ENCODE data around the gene TMEM253. TPM values are rescaled to one million over a fixed set of nuclear protein-coding genes. Genes with fewer than 3 reads are reported as not detected.

TMEM253 gene
- total and polyA plus RNA-seq, 4 donors: 0.14 to 0.25 (median 0.19) TPM; not detected in 1

DNA sequence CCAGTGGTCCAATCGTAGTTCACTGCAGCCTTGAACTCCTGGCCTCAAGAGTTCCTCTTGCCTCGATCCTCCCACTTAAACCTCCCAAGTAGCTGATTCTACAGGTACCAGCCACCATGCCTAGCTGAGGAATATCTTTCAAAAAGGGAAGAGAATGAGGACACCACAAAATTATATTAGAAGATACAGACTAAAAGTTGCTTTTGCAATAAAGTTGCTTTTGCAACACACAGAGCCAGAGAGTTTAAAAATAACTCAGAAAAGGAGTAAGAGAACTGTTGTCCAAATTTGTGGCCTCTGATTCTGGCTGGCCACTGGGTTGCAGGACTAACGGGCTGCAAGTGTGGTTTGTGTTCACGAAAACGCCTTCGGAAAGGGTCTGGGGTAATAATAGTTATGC is 19.8 kb downstream of the TMEM253 start:
- Histone ChIP-seq H3K27me3 (ENCODE audit: control insufficient read depth in 4 of 4, insufficient read depth in 4 of 4, low read length in 3 of 4) (no peaks in the 10 kb centered on the region), H3K27ac (ENCODE audit: low read depth in 1 of 2, low read length in 2 of 2) (no peak overlapping the region), H3K4me1 (ENCODE audit: control insufficient read depth in 4 of 4, insufficient read depth in 4 of 4, low read length in 3 of 4) (no peaks in the 10 kb centered on the region), H3K4me3 (ENCODE audit: low read depth in 1 of 3, low read length in 3 of 3) (no peak overlapping the region), H3K36me3 (ENCODE audit: control insufficient read depth in 4 of 4, insufficient read depth in 3 of 4, low read depth in 1 of 4, low read length in 3 of 4) (no peaks in the 10 kb centered on the region), H3K9ac (ENCODE audit: low read depth in 1 of 2, low read length in 2 of 2) (no peak overlapping the region), H3K9me3 (ENCODE audit: control insufficient read depth in 4 of 4, low read length in 3 of 4) (peaks cover 0 to 3% (median 0%) of the 10 kb centered on the region in 4 donors)
- TF ChIP-seq YY1 (IDR thresholded peaks at IDR 0.05): no peak
- TF ChIP-seq, protein P1, sequence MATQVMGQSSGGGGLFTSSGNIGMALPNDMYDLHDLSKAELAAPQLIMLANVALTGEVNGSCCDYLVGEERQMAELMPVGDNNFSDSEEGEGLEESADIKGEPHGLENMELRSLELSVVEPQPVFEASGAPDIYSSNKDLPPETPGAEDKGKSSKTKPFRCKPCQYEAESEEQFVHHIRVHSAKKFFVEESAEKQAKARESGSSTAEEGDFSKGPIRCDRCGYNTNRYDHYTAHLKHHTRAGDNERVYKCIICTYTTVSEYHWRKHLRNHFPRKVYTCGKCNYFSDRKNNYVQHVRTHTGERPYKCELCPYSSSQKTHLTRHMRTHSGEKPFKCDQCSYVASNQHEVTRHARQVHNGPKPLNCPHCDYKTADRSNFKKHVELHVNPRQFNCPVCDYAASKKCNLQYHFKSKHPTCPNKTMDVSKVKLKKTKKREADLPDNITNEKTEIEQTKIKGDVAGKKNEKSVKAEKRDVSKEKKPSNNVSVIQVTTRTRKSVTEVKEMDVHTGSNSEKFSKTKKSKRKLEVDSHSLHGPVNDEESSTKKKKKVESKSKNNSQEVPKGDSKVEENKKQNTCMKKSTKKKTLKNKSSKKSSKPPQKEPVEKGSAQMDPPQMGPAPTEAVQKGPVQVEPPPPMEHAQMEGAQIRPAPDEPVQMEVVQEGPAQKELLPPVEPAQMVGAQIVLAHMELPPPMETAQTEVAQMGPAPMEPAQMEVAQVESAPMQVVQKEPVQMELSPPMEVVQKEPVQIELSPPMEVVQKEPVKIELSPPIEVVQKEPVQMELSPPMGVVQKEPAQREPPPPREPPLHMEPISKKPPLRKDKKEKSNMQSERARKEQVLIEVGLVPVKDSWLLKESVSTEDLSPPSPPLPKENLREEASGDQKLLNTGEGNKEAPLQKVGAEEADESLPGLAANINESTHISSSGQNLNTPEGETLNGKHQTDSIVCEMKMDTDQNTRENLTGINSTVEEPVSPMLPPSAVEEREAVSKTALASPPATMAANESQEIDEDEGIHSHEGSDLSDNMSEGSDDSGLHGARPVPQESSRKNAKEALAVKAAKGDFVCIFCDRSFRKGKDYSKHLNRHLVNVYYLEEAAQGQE (IDR thresholded peaks at IDR 0.05): no peak
- TF ChIP-seq RAD21 (IDR thresholded peaks at IDR 0.05): no peak
- TF ChIP-seq EGR1 (IDR thresholded peaks at IDR 0.05; ENCODE audit: low read depth in 2 of 2): no peak
- TF ChIP-seq FOXA2 (IDR thresholded peaks at IDR 0.05): no peak
- TF ChIP-seq GABPA (IDR thresholded peaks at IDR 0.05 in 1 of 2, conservative IDR thresholded peaks at IDR 0.05 in 1 of 2): no peak
- TF ChIP-seq, protein P2, sequence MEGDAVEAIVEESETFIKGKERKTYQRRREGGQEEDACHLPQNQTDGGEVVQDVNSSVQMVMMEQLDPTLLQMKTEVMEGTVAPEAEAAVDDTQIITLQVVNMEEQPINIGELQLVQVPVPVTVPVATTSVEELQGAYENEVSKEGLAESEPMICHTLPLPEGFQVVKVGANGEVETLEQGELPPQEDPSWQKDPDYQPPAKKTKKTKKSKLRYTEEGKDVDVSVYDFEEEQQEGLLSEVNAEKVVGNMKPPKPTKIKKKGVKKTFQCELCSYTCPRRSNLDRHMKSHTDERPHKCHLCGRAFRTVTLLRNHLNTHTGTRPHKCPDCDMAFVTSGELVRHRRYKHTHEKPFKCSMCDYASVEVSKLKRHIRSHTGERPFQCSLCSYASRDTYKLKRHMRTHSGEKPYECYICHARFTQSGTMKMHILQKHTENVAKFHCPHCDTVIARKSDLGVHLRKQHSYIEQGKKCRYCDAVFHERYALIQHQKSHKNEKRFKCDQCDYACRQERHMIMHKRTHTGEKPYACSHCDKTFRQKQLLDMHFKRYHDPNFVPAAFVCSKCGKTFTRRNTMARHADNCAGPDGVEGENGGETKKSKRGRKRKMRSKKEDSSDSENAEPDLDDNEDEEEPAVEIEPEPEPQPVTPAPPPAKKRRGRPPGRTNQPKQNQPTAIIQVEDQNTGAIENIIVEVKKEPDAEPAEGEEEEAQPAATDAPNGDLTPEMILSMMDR (IDR thresholded peaks at IDR 0.05; ENCODE audit: low read depth, low read length, missing input control): no peak
- no peak for TF ChIP-seq JUND (IDR thresholded peaks at IDR 0.05)
- TF ChIP-seq, protein P3, sequence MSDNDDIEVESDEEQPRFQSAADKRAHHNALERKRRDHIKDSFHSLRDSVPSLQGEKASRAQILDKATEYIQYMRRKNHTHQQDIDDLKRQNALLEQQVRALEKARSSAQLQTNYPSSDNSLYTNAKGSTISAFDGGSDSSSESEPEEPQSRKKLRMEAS (IDR thresholded peaks at IDR 0.05): no peak
- TF ChIP-seq, protein P4, sequence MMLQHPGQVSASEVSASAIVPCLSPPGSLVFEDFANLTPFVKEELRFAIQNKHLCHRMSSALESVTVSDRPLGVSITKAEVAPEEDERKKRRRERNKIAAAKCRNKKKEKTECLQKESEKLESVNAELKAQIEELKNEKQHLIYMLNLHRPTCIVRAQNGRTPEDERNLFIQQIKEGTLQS (IDR thresholded peaks at IDR 0.05): no peak
- no peak for TF ChIP-seq FOXA1 (IDR thresholded peaks at IDR 0.05)
- no peak for TF ChIP-seq TAF1 (conservative IDR thresholded peaks at IDR 0.05)
- no peak for TF ChIP-seq SP1 (IDR thresholded peaks at IDR 0.05)
- no peak for DNase-seq (ENCODE audit: low spot score)
- WGBS: 71% methylated on average over 6 of the region's 6 CpGs

DNA sequence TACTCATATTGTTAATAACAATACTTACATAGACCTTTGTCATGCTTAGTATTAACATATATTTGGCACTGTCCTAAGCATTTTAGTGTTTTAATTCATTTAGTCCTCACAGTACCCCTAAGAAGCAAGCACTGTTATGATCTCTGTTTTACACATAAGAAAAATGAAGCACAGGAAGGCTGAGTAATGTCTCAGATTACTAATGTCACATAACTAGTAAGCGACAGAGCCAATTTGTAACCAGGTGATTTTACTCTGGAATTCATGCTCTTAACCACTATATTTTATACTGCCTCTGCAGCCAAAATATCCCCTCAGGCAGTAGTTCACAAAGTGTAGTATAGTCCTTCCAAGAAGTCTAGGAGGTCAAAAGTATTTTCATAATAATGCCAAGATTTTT is 20.3 kb downstream of the TMEM253 start:
- Histone ChIP-seq H3K27me3 (ENCODE audit: control insufficient read depth in 4 of 4, insufficient read depth in 4 of 4, low read length in 3 of 4) (no peaks in the 10 kb centered on the region), H3K4me3 (ENCODE audit: low read depth in 1 of 3, low read length in 3 of 3) (no peak overlapping the region), H3K27ac (ENCODE audit: low read depth in 1 of 2, low read length in 2 of 2) (no peak overlapping the region), H3K4me1 (ENCODE audit: control insufficient read depth in 4 of 4, insufficient read depth in 4 of 4, low read length in 3 of 4) (no peaks in the 10 kb centered on the region), H3K9ac (ENCODE audit: low read depth in 1 of 2, low read length in 2 of 2) (no peak overlapping the region), H3K36me3 (ENCODE audit: control insufficient read depth in 4 of 4, insufficient read depth in 3 of 4, low read depth in 1 of 4, low read length in 3 of 4) (no peaks in the 10 kb centered on the region), H3K9me3 (ENCODE audit: control insufficient read depth in 4 of 4, low read length in 3 of 4) (peaks cover 0 to 6% (median 0%) of the 10 kb centered on the region in 4 donors)
- 92% methylated on average over 1 of the region's 1 CpG for WGBS
- no peak for DNase-seq (ENCODE audit: low spot score)
- TF ChIP-seq FOXA1 (IDR thresholded peaks at IDR 0.05) (no peak), RXRA (IDR thresholded peaks at IDR 0.05) (no peak), YY1 (IDR thresholded peaks at IDR 0.05) (no peak), TAF1 (conservative IDR thresholded peaks at IDR 0.05) (no peak), JUND (IDR thresholded peaks at IDR 0.05) (no peak), GABPA (IDR thresholded peaks at IDR 0.05 in 1 of 2, conservative IDR thresholded peaks at IDR 0.05 in 1 of 2) (no peak), HNF4G (IDR thresholded peaks at IDR 0.05) (no peak), NR2F2 (IDR thresholded peaks at IDR 0.05) (no peak), SP1 (IDR thresholded peaks at IDR 0.05) (no peak), RAD21 (IDR thresholded peaks at IDR 0.05) (no peak)
- TF ChIP-seq, protein P3 (IDR thresholded peaks at IDR 0.05): no peak
- TF ChIP-seq, protein P5, sequence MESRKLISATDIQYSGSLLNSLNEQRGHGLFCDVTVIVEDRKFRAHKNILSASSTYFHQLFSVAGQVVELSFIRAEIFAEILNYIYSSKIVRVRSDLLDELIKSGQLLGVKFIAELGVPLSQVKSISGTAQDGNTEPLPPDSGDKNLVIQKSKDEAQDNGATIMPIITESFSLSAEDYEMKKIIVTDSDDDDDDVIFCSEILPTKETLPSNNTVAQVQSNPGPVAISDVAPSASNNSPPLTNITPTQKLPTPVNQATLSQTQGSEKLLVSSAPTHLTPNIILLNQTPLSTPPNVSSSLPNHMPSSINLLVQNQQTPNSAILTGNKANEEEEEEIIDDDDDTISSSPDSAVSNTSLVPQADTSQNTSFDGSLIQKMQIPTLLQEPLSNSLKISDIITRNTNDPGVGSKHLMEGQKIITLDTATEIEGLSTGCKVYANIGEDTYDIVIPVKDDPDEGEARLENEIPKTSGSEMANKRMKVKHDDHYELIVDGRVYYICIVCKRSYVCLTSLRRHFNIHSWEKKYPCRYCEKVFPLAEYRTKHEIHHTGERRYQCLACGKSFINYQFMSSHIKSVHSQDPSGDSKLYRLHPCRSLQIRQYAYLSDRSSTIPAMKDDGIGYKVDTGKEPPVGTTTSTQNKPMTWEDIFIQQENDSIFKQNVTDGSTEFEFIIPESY (IDR thresholded peaks at IDR 0.05): no peak
- TF ChIP-seq, protein P1 (IDR thresholded peaks at IDR 0.05): no peak
- TF ChIP-seq, protein P4 (IDR thresholded peaks at IDR 0.05): no peak

Data from liver (tissue), 9 donors.